GM12878 (cell line): Measurements from ENCODE around the gene PMM1. TPM values are rescaled to one million over a fixed set of nuclear protein-coding genes. Genes with fewer than 3 reads are reported as not detected.

Experiments used
- ASH2L ChIP-seq: fragments of 300-600, 200-600 bp; sonication (generic); IDR thresholded peaks from 2 replicates; pipeline ENCODE4 v1.6.1; 2017; ENCODE audit warnings: low read depth, mild to moderate bottlenecking, borderline replicate concordance
- ATF7 ChIP-seq: fragments of 450-650 bp; IDR thresholded peaks from 2 replicates; pipeline ENCODE4 v1.6.1; 2016; ENCODE audit warnings: low read depth, mild to moderate bottlenecking
- BCL11A ChIP-seq: IDR thresholded peaks from 2 replicates; pipeline ENCODE4 v1.6.1; 2011; ENCODE audit warnings: low read depth, low read length
- BRCA1 ChIP-seq: IDR thresholded peaks from 2 replicates; pipeline ENCODE4 v1.6.1; 2011; ENCODE audit warnings: low read depth, low read length, improper control_type of control experiment
- CBX3 ChIP-seq: fragments of 200-600 bp; sonication (generic); IDR thresholded peaks from 2 replicates; pipeline ENCODE4 v1.6.1; 2016; ENCODE audit warnings: low read depth, borderline replicate concordance
- CBX5 ChIP-seq: sonication (generic); IDR thresholded peaks from 2 replicates; pipeline ENCODE4 v1.6.1; 2016; ENCODE audit warnings: low read depth, moderate library complexity, mild to moderate bottlenecking, inconsistent platforms
- CREB1 ChIP-seq: IDR thresholded peaks from 2 replicates; pipeline ENCODE4 v1.6.1; 2012; ENCODE audit warnings: low read depth, mild to moderate bottlenecking, inconsistent platforms
- DPF2 ChIP-seq: fragments of 450-650 bp; IDR thresholded peaks from 2 replicates; pipeline ENCODE4 v1.6.1; 2017; ENCODE audit warnings: mild to moderate bottlenecking
- EGR1 ChIP-seq, 2 experiments: IDR thresholded peaks; 1 replicate in 1 of 2; 2 replicates in 1 of 2; pipeline ENCODE4 v1.6.1; 2011 to 2012; ENCODE audit warnings: low read depth in 2 of 2, low read length in 2 of 2, borderline replicate concordance in 1 of 2, mild to moderate bottlenecking in 1 of 2, moderate library complexity in 1 of 2
- ETV6 ChIP-seq, 2 experiments: fragments of 450-650 bp in 1 of 2; IDR thresholded peaks in 1 of 2; conservative IDR thresholded peaks in 1 of 2; 2 replicates each; pipeline ENCODE4 v1.6.1; 2014; ENCODE audit warnings: antibody characterized with exemption in 1 of 2, borderline replicate concordance in 1 of 2, low read depth in 1 of 2, mild to moderate bottlenecking in 1 of 2, moderate library complexity in 1 of 2
- HDAC2 ChIP-seq: fragments of 200-600 bp; sonication (generic); IDR thresholded peaks from 2 replicates; pipeline ENCODE4 v1.6.1; 2017
- IKZF1 ChIP-seq: fragments of 450-650 bp; conservative IDR thresholded peaks from 2 replicates; pipeline ENCODE4 v1.6.1; 2017; ENCODE audit warnings: antibody characterized with exemption, mild to moderate bottlenecking
- IKZF2 ChIP-seq, 2 experiments: fragments of 450-650 bp; IDR thresholded peaks; 2 replicates each; pipeline ENCODE4 v1.6.1; 2017; ENCODE audit warnings: mild to moderate bottlenecking in 2 of 2, moderate library complexity in 2 of 2
- MEF2A ChIP-seq: IDR thresholded peaks from 2 replicates; pipeline ENCODE4 v1.6.1; 2011; ENCODE audit warnings: low read depth, mild to moderate bottlenecking, low read length, moderate library complexity; ENCODE audit not compliant: insufficient read depth
- MYC ChIP-seq: IDR thresholded peaks from 2 replicates; pipeline ENCODE4 v1.6.1; 2011; ENCODE audit warnings: mild to moderate bottlenecking, low read length, moderate library complexity, inconsistent platforms; ENCODE audit not compliant: insufficient read depth, insufficient replicate concordance, insufficient read length, severe bottlenecking
- NRF1 ChIP-seq: conservative IDR thresholded peaks from 2 replicates; pipeline ENCODE4 v1.6.1; 2011; ENCODE audit warnings: mild to moderate bottlenecking, low read depth, low read length, improper control_type of control experiment
- POLR2AphosphoS2 ChIP-seq: IDR thresholded peaks from 2 replicates; pipeline ENCODE4 v1.6.1; 2011; ENCODE audit warnings: low read depth, mild to moderate bottlenecking, low read length, improper control_type of control experiment, moderate library complexity
- SIX5 ChIP-seq: IDR thresholded peaks from 2 replicates; pipeline ENCODE4 v1.6.1; 2011; ENCODE audit warnings: mild to moderate bottlenecking, low read depth, low read length, moderate library complexity; ENCODE audit not compliant: severe bottlenecking
- SP1 ChIP-seq: IDR thresholded peaks from one replicate; pipeline ENCODE4 v1.6.1; 2011; ENCODE audit warnings: low read depth, low read length
- SREBF2 ChIP-seq: IDR thresholded peaks from 2 replicates; pipeline ENCODE4 v1.6.1; 2012; ENCODE audit warnings: mild to moderate bottlenecking, low read length
- STAT1 ChIP-seq: fragments of 450-650 bp; conservative IDR thresholded peaks from 2 replicates; pipeline ENCODE4 v1.6.1; 2014; ENCODE audit warnings: antibody characterized with exemption, mild to moderate bottlenecking
- YBX1 ChIP-seq: fragments of 450-650 bp; IDR thresholded peaks from 2 replicates; pipeline ENCODE4 v1.6.1; 2016; ENCODE audit warnings: antibody characterized with exemption
- ZNF217 ChIP-seq: fragments of 450-650 bp; IDR thresholded peaks from 2 replicates; pipeline ENCODE4 v1.6.1; 2017; ENCODE audit warnings: antibody characterized with exemption, mild to moderate bottlenecking
- ZSCAN29 ChIP-seq: fragments of 450-650 bp; IDR thresholded peaks from 2 replicates; pipeline ENCODE4 v1.6.1; 2017; ENCODE audit warnings: mild to moderate bottlenecking, moderate library complexity
- polyA plus RNA-seq, 11 experiments: library from polyadenylated mRNA; depleted of rRNA in 4 of 11; unstranded in 6 of 11; stranded (reverse) in 5 of 11; fragments of >200 nt; fragmentation: Nextera tagmentation in 4 of 11; fragmentation: Illumina TruSeq in 1 of 11; extraction: Ambion mirVana in 4 of 11; extraction: Trizol in 1 of 11; gene quantifications; 1 replicate in 1 of 11; 2 replicates in 10 of 11; pipeline versions ENCODE4 v1.2.1 to v1.2.3, GENCODE V29; 2011 to 2016; ENCODE audit warnings: inconsistent platforms in 2 of 11, missing spikeins in 2 of 11, low read depth in 1 of 11
- total RNA-seq, 4 experiments: library from RNA; depleted of rRNA in 3 of 4; stranded (reverse); fragments of >200 nt in 3 of 4; fragmentation: Illumina TruSeq in 1 of 4; extraction: Trizol in 1 of 4; gene quantifications; 2 replicates each; pipeline versions ENCODE4 v1.2.1 to v1.2.3, GENCODE V29; 2013 to 2021
- TF ChIP-seq, protein P1 (sequence below): IDR thresholded peaks from 2 replicates; pipeline ENCODE4 v1.6.1; 2012; ENCODE audit warnings: improper control_type of control experiment, low read depth, low read length; ENCODE audit not compliant: insufficient replicate concordance
- TF ChIP-seq, protein P2 (sequence below): IDR thresholded peaks from 2 replicates; pipeline ENCODE4 v1.6.1; 2012; ENCODE audit warnings: low read length, inconsistent platforms

PMM1 gene
- total and polyA plus RNA-seq, 10 of the 15 experiments (the other 5 are each of a cell fraction or from before 2014, with no cell fraction given): 8.2 to 32.2 (median 16.9) TPM

DNA sequence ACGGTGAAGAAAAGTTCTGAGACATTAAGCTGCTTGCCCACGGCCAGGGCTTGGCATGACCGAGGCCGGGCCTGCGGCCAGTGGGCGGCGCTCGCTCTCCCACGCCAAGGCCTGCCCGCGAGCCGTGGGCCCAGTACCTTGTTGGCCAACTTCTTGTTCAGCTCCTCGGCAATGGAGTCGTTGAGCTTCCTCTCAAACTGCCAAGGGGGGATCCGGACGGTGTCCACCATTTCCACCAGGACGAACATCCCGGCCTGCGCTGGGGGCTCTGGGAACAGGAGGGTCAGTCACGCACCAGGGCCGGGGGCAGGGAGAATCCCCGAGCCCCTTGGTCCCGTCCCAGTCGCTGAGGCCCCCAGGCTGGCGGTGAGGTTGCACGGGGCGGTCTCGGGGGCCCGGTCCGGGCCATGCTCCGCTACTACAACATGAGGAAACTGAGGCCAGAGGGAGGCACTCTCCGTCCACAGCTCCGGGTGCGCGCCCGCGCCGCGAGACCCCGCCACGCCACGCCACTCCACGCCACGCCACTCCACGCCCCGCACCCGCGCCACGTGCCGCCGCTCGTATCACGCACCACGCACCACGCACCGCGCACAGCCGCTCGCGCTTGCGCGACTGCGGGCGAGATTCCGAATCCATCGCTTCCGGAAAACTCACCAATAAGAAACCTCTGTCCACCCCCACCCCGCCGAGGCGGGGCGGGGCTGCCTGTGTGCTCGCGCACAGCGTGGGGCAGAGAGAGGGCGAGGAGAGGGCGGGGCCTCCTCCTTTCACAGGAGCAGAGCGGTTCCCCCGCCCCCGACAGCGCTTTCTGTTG is 45.6 kb downstream of the PMM1 start, which contains the start of gene POLR3H (continued):
- no peak for TF ChIP-seq ASH2L
- peak in 1 of 2 experiments; percentile 67; a peak in 2 of 3 replicates for TF ChIP-seq EGR1 (IDR thresholded peaks at IDR 0.05; ENCODE audit: borderline replicate concordance in 1 of 2, low read depth in 2 of 2, low read length in 2 of 2)
- TF ChIP-seq MYC: peak; percentile 82
- no peak for TF ChIP-seq YBX1
- TF ChIP-seq, protein P1, sequence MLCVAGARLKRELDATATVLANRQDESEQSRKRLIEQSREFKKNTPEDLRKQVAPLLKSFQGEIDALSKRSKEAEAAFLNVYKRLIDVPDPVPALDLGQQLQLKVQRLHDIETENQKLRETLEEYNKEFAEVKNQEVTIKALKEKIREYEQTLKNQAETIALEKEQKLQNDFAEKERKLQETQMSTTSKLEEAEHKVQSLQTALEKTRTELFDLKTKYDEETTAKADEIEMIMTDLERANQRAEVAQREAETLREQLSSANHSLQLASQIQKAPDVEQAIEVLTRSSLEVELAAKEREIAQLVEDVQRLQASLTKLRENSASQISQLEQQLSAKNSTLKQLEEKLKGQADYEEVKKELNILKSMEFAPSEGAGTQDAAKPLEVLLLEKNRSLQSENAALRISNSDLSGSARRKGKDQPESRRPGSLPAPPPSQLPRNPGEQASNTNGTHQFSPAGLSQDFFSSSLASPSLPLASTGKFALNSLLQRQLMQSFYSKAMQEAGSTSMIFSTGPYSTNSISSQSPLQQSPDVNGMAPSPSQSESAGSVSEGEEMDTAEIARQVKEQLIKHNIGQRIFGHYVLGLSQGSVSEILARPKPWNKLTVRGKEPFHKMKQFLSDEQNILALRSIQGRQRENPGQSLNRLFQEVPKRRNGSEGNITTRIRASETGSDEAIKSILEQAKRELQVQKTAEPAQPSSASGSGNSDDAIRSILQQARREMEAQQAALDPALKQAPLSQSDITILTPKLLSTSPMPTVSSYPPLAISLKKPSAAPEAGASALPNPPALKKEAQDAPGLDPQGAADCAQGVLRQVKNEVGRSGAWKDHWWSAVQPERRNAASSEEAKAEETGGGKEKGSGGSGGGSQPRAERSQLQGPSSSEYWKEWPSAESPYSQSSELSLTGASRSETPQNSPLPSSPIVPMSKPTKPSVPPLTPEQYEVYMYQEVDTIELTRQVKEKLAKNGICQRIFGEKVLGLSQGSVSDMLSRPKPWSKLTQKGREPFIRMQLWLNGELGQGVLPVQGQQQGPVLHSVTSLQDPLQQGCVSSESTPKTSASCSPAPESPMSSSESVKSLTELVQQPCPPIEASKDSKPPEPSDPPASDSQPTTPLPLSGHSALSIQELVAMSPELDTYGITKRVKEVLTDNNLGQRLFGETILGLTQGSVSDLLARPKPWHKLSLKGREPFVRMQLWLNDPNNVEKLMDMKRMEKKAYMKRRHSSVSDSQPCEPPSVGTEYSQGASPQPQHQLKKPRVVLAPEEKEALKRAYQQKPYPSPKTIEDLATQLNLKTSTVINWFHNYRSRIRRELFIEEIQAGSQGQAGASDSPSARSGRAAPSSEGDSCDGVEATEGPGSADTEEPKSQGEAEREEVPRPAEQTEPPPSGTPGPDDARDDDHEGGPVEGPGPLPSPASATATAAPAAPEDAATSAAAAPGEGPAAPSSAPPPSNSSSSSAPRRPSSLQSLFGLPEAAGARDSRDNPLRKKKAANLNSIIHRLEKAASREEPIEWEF: no peak
- no peak for TF ChIP-seq CBX5
- TF ChIP-seq NRF1: peak; percentile 79
- no peak for TF ChIP-seq SREBF2
- no peak for TF ChIP-seq STAT1
- no peak for TF ChIP-seq BRCA1
- TF ChIP-seq SIX5: no peak
- no peak for TF ChIP-seq ETV6 (conservative IDR thresholded peaks at IDR 0.05 in 1 of 2, IDR thresholded peaks at IDR 0.05 in 1 of 2; ENCODE audit: borderline replicate concordance in 1 of 2, low read depth in 1 of 2)
- TF ChIP-seq ZNF217: no peak; the same call in 1 of the 2 replicates
- TF ChIP-seq, protein P2, sequence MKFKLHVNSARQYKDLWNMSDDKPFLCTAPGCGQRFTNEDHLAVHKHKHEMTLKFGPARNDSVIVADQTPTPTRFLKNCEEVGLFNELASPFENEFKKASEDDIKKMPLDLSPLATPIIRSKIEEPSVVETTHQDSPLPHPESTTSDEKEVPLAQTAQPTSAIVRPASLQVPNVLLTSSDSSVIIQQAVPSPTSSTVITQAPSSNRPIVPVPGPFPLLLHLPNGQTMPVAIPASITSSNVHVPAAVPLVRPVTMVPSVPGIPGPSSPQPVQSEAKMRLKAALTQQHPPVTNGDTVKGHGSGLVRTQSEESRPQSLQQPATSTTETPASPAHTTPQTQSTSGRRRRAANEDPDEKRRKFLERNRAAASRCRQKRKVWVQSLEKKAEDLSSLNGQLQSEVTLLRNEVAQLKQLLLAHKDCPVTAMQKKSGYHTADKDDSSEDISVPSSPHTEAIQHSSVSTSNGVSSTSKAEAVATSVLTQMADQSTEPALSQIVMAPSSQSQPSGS: no peak
- TF ChIP-seq CBX3: no peak
- TF ChIP-seq ATF7: no peak
- TF ChIP-seq BCL11A: no peak
- TF ChIP-seq POLR2AphosphoS2: no peak
- peak; percentile 69 for TF ChIP-seq DPF2
- TF ChIP-seq MEF2A: no peak
- peak; percentile 65 for TF ChIP-seq SP1
- peak; percentile 61; the same call in 1 of the 2 replicates for TF ChIP-seq CREB1
- no peak for TF ChIP-seq HDAC2
- TF ChIP-seq IKZF1: peak; percentile 74
- no peak for TF ChIP-seq ZSCAN29
- 0 out of 4 replicates have a peak, but pooled peaks of 1 of the 2 experiments have one; percentile 12 for TF ChIP-seq IKZF2 (IDR thresholded peaks at IDR 0.05)
